Esophagus squamous epithelium (tissue), 5 donors: Measurements from ENCODE around the gene SUPT3H. TPM values are rescaled to one million over a fixed set of nuclear protein-coding genes. Genes with fewer than 3 reads are reported as not detected.
A peak's percentile ranks its signal among the peaks of the same experiment; 100 is the strongest.

Experiments
- DNase-seq: peaks from one replicate; lab custom pipeline; 2025; lab: John Stamatoyannopoulos, UW
- H3K27ac ChIP-seq, 4 donors: fragments of 200-600 bp; sonication (generic); one replicate each; pipeline ENCODE4 v1.5.1; 2016 to 2019; ENCODE audit warnings: mild to moderate bottlenecking in 1 of 4
- H3K27me3 ChIP-seq, 4 donors: fragments of 200-600 bp; sonication (generic); 1 replicate in 3 of 4; 2 replicates in 1 of 4; pipeline versions ENCODE4 v1.5.1 to v1.6.0; 2017 to 2021; ENCODE audit warnings: antibody characterized with exemption in 1 of 4
- H3K36me3 ChIP-seq, 3 donors: fragments of 200-600 bp; sonication (generic); one replicate each; pipeline ENCODE4 v1.5.1; 2016 to 2019
- H3K4me1 ChIP-seq, 3 donors: fragments of 200-600 bp; sonication (generic); one replicate each; pipeline ENCODE4 v1.5.1; 2017 to 2019
- H3K4me3 ChIP-seq, 4 donors: fragments of 200-600 bp; sonication (generic); 1 replicate in 3 of 4; 2 replicates in 1 of 4; pipeline ENCODE4 v1.5.1; 2016 to 2019; ENCODE audit warnings: mild to moderate bottlenecking in 2 of 4, moderate library complexity in 1 of 4
- H3K9me3 ChIP-seq, 3 donors: fragments of 200-600 bp; sonication (generic); one replicate each; pipeline ENCODE4 v1.5.1; 2016 to 2019
- POLR2A ChIP-seq, 4 donors: fragments of 450-650 bp; IDR thresholded peaks; one replicate each; pipeline ENCODE4 v1.6.1; 2017; ENCODE audit warnings: antibody characterized with exemption in 4 of 4, mild to moderate bottlenecking in 4 of 4, moderate library complexity in 3 of 4
- WGBS, 2 donors: methylation state at CpG; one replicate each; pipeline ENCODE4 v1.1.5; 2018; 5-methylcytosine and 5-hydroxymethylcytosine counted together
- intact Hi-C: fragments of 100-400 bp; cut with DNase I; formaldehyde crosslinking; loops from one replicate; pipeline ENCODE4 v1.15.0; 2022
- total RNA-seq, 4 donors: library from RNA; depleted of rRNA; stranded (reverse); fragments of >200 nt; gene quantifications; one replicate each; pipeline ENCODE4 v1.1.0, GENCODE V29; 2016
- TF ChIP-seq, protein P1 (sequence below), 6 experiments: fragments of 450-650 bp in 4 of 6; fragments of 200-600 bp in 2 of 6; sonication (generic) in 2 of 6; IDR thresholded peaks; one replicate each; pipeline ENCODE4 v1.5.1; 2016 to 2019; ENCODE audit warnings: antibody characterized with exemption in 6 of 6, mild to moderate bottlenecking in 4 of 6, moderate library complexity in 4 of 6
- donor health status: DM: yes; HTN: yes; CAD: no.

SUPT3H gene
- total RNA-seq, 4 donors from 2014 or later: 3.6 to 10.9 (median 5.3) TPM

- Histone ChIP-seq H3K36me3 (no peaks in the 10 kb centered on the region), H3K4me1 (peaks cover 0 to 20% (median 6%) of the 10 kb centered on the region in 3 donors), H3K27me3 (no peaks in the 10 kb centered on the region), H3K9me3 (no peaks in the 10 kb centered on the region), H3K27ac (peak overlapping the region; percentile 96 to 98 (median 97)), H3K4me3 (peak overlapping the region; percentile 63 to 98 (median 86))
- intact Hi-C loops: no loop called here
- TF ChIP-seq, protein P1, sequence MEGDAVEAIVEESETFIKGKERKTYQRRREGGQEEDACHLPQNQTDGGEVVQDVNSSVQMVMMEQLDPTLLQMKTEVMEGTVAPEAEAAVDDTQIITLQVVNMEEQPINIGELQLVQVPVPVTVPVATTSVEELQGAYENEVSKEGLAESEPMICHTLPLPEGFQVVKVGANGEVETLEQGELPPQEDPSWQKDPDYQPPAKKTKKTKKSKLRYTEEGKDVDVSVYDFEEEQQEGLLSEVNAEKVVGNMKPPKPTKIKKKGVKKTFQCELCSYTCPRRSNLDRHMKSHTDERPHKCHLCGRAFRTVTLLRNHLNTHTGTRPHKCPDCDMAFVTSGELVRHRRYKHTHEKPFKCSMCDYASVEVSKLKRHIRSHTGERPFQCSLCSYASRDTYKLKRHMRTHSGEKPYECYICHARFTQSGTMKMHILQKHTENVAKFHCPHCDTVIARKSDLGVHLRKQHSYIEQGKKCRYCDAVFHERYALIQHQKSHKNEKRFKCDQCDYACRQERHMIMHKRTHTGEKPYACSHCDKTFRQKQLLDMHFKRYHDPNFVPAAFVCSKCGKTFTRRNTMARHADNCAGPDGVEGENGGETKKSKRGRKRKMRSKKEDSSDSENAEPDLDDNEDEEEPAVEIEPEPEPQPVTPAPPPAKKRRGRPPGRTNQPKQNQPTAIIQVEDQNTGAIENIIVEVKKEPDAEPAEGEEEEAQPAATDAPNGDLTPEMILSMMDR (IDR thresholded peaks at IDR 0.05): peak in 1 of 6 experiments; percentile 0
- no peak for TF ChIP-seq POLR2A (IDR thresholded peaks at IDR 0.05)
- DNase-seq: no peak
- WGBS, 2 donors: 0 to 1% methylated on average over 21 of the region's 21 CpGs
These were observed 696 bp upstream of the SUPT3H start for GRCh38 chr6:45378334-45378926.

GRCh38 chr6:45377043-45377553, 636 bp downstream of the SUPT3H start:
- no peak for TF ChIP-seq POLR2A (IDR thresholded peaks at IDR 0.05)
- TF ChIP-seq, protein P1 (IDR thresholded peaks at IDR 0.05): no peak
- DNase-seq: peak; percentile 55

GRCh38 chr6:45376310-45377042, 1.3 kb downstream of the SUPT3H start:
- TF ChIP-seq, protein P1 (IDR thresholded peaks at IDR 0.05): no peak
- no peak for TF ChIP-seq POLR2A (IDR thresholded peaks at IDR 0.05)
- Histone ChIP-seq H3K4me1 (peaks cover 0 to 20% (median 6%) of the 10 kb centered on the region in 3 donors), H3K27me3 (no peaks in the 10 kb centered on the region), H3K36me3 (no peaks in the 10 kb centered on the region), H3K9me3 (no peaks in the 10 kb centered on the region), H3K4me3 (peak overlapping the region; percentile 63 to 98 (median 86)), H3K27ac (peak overlapping the region in 3 of 4 donors; percentile 96 to 98 (median 98))
- no peak for DNase-seq
- intact Hi-C loops: no loop called here
- 34 to 36% methylated on average over 11 of the region's 11 CpGs for WGBS, 2 donors

More at GRCh38 chr6:45377043-45377553, 636 bp downstream of the SUPT3H start:
- intact Hi-C loops: no loop called here
- Histone ChIP-seq H3K4me1 (peaks cover 0 to 20% (median 6%) of the 10 kb centered on the region in 3 donors), H3K4me3 (peak overlapping the region; percentile 63 to 98 (median 86)), H3K9me3 (no peaks in the 10 kb centered on the region), H3K36me3 (no peaks in the 10 kb centered on the region), H3K27ac (peak overlapping the region; percentile 96 to 98 (median 97)), H3K27me3 (no peaks in the 10 kb centered on the region)
- 0 to 1% methylated on average over 11 to 13 of the region's 21 CpGs for WGBS, 2 donors

- H3K4me3 ChIP-seq: no peak overlapping the region
- H3K27ac ChIP-seq: no peak overlapping the region
- H3K4me1 ChIP-seq: peaks cover 0 to 20% (median 6%) of the 10 kb centered on the region in 3 donors
- WGBS, 2 donors: 84 to 85% methylated on average over 3 of the region's 3 CpGs
- no peaks in the 10 kb centered on the region for H3K27me3 ChIP-seq
- no peak for DNase-seq
- H3K9me3 ChIP-seq: no peaks in the 10 kb centered on the region
- H3K36me3 ChIP-seq: no peaks in the 10 kb centered on the region
- TF ChIP-seq, protein P1 (IDR thresholded peaks at IDR 0.05): no peak
- no peak for TF ChIP-seq POLR2A (IDR thresholded peaks at IDR 0.05)
- intact Hi-C loops: no loop called here
These were observed 2.3 kb downstream of the SUPT3H start for GRCh38 chr6:45375449-45375848.
